Measurements from ENCODE around the gene HOXC10.

- TF ChIP-seq CTCF (conservative IDR thresholded peaks at IDR 0.05 in 1 of 2, IDR thresholded peaks at IDR 0.05 in 1 of 2; ENCODE audit: extremely low read depth in 1 of 2, insufficient read depth in 1 of 2, low read depth in 1 of 2, low read length in 2 of 2) (no peak), EZH2 (IDR thresholded peaks at IDR 0.05; ENCODE audit: borderline replicate concordance, low read length) (no peak)
Measured at GRCh38 chr12:54002278-54002914, 17.4 kb downstream of the HOXC10 start.

Measured in mammary epithelial cell (primary cell).